NCI-H1417 (cell line): ENCODE results near the gene SCN8A.
A peak's percentile ranks its signal among the peaks of the same experiment; 100 is the strongest.
"Not testable (repeated sequence)": the region's sequence is repeated elsewhere in the genome, so short reads cannot be mapped to it uniquely, and the experiment has no call there.

Source experiments
- DNase-seq, 3 experiments: peaks; one replicate each; lab custom pipeline; 2025; lab: John Stamatoyannopoulos, UW

SCN8A gene

GRCh38 chr12:51622564-51622963, 31.5 kb downstream of the SCN8A start:
- DNase-seq: no peak

DNA sequence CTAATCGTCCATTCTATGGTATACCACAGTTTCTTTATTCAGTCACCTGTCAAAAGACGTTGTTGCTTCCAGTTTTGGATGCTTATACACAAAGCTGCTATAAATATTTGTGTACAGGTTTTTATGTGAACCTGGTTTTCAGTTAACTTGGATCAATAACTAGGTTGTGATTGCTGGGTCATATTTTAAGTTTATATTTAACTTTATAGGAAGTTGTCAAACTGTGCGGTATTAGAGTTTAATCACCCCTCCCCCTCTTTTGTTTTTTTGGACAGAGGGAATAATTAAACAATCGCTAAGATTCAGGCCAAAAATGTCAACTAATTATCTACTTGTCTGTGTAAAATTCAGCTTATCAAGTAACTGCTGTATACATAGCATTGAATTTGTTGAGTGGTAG, 34.3 kb downstream of the SCN8A start:
- DNase-seq: no peak

- no peak for DNase-seq
Measured at GRCh38 chr12:51626115-51626514, 35.1 kb downstream of the SCN8A start.

- no peak for DNase-seq
Measured at GRCh38 chr12:51626629-51627028, 35.6 kb downstream of the SCN8A start.

DNA sequence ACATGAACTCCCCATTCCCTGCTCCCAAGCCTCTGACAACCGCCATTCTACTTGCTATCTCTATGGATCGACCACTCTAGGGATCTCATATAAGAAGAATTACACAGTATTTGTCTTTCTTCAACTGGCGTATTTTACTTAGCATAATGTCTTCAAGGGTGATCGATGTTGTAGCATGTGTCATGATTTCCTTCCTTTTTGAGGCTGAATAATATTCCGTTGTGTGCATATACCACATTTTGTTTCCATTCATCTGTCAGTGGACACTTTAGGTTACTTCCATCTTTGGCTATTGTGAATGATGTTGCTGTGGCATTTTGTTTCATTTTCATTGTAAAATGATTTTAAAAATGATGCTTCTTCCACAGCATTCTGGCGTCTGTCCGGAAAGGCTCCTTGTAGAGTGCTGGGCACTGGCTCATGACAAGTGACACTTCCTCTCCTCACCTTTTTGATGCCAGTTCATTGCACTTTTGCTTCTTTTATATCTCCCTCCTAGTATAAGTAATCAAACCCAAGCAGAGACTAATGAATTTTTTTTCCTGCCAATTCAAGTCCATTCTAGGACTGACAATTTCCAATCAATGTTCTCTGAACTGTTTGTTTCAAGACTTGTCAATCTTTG, 39.3 kb downstream of the SCN8A start:
- DNase-seq: no peak

DNA sequence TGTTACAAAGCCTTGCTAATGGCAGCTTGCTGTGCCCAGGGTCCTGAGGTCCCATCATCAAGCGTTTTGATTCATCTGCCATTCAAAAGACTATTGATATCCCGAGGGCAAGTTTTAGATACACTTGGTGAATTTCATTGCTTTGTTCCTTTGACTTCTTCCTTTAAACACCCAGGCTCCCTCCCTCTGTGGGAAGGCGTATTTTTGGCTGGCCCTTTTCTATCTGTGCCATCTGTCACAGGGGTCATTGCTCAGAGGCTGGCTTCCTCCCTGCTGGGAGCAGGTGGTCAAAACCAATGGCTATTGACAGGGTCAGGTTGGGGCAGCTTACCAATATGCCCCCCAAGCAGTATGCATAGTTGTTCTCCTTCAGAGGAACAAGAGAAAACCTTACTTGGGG, 40.0 kb downstream of the SCN8A start:
- DNase-seq: no peak

DNA sequence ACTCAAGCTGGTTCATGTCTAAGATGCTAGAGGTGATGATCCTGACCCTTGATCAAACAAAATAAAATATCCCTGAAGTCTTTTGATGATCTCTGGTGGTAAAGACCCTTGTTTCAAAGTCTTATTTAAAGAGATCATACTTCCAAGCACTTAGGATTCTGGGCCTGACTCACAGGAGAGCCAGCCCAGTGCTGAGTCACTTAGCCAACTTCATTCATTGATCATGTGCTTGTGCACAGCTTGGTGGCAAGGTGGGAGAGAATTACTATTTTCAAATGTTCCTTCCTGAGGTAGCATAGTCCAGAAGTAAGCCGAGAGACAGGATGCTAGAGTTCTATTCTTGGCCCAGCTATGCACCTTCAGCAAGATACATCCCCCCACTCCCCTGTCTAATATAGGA, 40.6 kb downstream of the SCN8A start:
- DNase-seq: no peak

GRCh38 chr12:51632623-51633022, 41.6 kb downstream of the SCN8A start:
- peak in 2 of 3 experiments; percentile 37 to 73 for DNase-seq

GRCh38 chr12:51635346-51635745, 44.3 kb downstream of the SCN8A start:
- no peak for DNase-seq

GRCh38 chr12:51636581-51636980, 45.5 kb downstream of the SCN8A start:
- DNase-seq: no peak

DNA sequence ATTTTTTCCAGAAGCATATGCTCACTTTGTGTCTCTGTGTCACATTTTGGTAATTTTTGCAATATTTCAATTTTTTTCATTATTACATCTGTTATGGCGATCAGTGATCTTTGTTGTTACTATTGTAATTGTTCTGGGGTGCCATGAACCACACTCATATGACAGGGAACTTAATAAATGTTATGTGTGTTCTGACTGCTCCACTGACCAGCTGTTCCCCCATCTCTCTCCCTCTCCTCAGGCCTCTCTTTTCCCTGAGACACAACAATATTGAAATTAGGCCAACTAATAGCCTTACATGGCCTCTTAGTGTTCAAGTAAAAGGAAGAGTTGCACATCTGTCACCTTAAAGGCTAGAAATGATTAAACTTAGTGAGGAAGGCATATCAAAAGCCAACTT, 46.0 kb downstream of the SCN8A start:
- DNase-seq: no peak

DNA sequence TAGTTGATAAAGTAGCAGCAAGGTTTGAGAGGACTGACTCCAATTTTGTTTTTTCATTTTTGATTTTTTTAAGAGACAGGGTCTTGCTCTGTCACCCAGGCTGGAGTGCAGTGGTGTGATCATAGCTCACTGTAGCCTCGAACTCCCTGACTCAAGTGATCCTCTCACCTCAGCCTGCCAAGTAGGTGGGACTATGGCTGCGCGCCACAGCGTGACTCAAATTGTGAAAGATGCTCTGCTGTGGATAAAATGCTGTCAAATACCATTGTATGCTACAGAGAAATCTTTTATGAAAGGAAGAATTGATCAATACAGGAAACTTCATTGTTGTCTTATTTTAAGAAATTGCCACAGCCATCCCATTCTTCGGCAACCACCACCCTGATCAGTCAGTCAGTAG, 48.3 kb downstream of the SCN8A start:
- DNase-seq: no peak

DNA sequence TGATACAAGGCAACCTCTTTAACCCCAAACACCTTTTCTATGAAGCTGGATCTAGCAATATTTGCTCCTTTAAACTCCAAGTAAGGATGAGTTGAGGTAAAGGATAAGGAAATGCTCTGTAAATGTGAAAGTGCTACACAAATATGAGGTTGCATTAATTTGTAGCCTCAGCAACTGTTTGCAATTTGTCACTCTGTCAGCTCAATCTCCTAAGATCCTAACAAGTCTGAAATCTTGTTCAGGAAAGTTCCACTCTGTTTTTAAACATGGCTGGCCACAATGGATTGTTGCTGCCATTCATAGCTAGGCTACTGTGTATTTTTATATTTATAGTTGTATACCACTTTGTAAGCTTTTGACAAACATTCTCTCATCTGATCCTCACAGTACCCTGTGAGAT, 51.3 kb downstream of the SCN8A start:
- DNase-seq: no peak

- no peak for DNase-seq
Measured at GRCh38 chr12:51643951-51644350, 52.9 kb downstream of the SCN8A start.

DNA sequence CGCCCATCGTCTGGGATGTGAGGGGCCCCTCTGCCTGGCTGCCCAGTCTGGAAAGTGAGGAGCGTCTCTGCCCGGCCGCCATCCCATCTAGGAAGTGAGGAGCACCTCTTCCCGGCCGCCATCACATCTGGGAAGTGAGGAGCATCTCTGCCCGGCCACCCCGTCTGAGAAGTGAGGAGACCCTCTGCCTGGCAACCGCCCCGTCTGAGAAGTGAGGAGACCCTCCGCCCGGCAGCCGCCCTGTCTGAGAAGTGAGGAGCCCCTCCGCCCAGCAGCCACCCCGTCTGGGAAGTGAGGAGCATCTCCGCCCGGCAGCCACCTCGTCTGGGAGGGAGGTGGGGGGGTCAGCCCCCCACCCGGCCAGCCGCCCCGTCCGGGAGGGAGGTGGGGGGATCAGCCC, 53.7 kb downstream of the SCN8A start:
- DNase-seq: not testable (repeated sequence)

DNA sequence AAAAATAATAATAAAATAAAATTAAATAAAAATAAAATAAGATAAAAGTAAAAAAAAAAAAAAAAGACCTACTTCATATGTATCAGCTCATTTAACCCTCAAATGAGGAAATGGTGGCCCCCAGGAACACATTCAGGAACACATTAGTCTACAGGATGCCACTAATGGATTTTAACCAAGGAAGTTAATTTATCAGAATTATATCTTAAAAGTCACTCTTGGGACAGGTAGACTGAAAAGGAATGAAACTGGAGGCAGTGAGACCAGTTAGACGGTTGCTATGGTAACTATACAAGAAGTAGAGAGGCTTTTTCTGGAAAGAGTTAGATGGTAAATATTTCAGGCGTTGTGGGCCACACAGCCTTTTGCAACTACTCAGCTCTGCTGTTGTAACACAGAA, 54.9 kb downstream of the SCN8A start:
- no peak for DNase-seq

DNA sequence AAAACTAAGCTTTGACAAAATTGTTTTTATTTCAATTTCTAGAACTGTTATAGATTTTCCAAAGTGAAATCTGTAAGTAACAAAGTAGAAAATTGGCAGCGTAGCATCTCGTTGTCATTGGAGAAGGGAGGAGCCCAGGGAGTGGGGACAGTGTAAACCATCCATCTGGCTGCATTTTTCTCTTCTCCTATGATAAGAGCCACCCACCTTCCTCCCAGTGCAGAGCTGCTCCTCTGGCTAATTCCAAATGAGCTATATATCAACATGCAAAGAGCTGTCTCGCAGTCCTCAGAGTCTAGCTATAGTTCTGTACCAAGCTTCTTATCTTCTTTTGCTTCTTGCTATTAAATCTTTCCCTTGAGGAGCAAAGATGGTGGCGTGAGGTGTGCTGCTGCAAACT, 56.6 kb downstream of the SCN8A start:
- no peak for DNase-seq

DNA sequence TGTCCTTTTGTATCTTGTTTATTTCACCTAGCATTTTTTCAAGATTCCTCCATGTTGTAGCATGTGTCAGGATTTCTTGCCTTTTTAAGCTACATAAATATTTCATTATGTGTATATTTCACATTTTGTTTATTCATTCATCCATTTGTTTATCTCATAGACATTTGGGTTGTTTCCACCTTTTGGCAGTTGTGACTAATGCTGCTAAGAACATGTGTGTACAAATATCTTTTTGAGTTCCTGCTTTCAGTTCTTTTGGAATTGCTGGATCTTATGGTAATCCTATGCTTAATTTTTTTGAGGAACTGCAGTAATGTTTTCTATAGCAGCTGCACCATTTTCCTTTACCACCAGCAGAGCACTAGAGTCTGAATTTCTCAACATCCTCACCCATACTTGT, 62.4 kb downstream of the SCN8A start:
- no peak for DNase-seq

GRCh38 chr12:51661199-51661598, 70.2 kb downstream of the SCN8A start:
- no peak for DNase-seq

DNA sequence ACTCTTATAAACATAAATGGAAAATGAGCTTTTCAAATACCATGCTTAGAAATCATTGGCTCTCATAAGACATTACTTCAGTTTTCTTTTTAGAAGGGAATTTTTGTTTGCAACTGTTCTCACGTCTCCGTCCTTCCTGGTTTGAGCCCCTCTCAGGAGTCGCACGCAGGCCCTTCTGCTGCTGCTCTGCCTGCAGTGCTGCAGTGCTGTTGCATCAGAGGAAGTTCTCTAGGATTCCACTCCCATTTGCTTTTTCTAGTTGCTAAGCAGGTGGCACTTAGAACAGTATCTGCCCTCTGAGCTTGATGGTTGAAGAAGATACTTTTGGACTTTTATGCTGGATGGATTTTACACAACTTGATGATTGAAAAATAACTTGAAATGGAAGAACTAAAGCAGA, 70.8 kb downstream of the SCN8A start:
- DNase-seq: peak in 1 of 3 experiments; percentile 20

DNA sequence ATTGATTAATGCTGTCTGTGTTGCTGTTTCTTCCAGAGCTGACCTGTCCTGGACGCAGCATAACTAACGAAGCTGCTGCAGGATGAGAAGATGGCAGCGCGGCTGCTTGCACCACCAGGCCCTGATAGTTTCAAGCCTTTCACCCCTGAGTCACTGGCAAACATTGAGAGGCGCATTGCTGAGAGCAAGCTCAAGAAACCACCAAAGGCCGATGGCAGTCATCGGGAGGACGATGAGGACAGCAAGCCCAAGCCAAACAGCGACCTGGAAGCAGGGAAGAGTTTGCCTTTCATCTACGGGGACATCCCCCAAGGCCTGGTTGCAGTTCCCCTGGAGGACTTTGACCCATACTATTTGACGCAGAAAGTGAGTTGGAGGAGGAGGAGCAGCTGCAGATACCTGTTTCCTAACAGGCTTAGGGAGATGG, 71.7 kb downstream of the SCN8A start:
- no peak for DNase-seq

DNA sequence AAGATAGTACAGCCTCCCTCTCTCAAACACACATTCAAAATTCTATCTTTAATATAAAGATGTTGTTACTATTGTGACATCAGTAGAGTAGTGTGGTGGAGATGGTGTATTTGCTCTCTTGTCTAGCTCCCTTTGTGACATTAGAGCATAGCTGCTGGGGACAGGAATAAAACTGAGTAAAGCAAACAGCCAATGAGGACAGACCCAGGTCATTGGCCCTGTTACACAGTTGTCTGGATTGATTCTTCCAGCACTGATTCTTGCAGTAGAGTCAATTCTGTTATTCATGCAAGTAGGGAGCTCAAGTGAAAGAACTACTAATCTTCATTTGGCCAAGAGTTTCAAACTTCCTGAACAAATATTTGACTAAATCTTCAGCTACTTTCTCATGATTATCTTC, 72.4 kb downstream of the SCN8A start:
- no peak for DNase-seq

DNA sequence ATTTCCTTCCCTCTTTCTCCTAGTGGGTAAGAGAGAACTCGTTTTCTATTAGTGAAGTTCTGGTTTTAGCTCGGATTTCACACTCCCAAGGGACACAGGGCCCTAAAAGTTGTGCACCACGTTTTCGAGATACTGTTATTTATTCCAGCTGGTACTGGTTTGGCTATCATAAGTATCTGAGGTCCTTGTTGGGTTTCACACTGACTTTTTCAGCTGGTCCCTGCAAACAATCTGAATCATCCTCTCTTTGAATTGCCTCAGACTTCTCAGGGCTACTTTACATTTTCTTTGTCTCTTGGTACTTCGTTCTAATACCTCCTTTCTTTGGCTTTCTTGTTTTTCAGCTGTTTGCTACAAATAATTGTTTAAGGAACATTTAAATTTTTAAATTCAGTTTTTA, 75.7 kb downstream of the SCN8A start:
- DNase-seq: no peak

- no peak for DNase-seq
Measured at GRCh38 chr12:51667269-51667668, 76.2 kb downstream of the SCN8A start.

DNA sequence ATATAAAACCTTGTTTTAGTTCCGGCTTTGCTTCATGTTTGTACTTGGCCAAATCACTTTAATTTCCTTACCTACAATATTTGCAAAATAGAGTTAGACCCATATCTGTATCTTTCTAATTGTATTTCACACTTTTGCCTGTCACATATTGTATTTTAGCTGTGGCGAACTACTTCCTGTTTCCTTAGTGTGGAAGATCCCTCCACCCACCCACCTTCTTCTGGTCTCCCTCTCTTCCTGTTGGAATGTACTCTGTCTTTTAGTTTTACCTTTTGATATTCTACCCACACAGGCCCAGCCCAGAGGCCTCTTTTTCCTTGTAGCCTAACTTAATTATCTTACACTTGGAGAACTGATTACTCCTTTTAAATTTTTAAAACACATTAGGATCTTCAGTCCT, 78.2 kb downstream of the SCN8A start:
- no peak for DNase-seq
